ENCODE data around the gene SH2D1A. TPM values are rescaled to one million over a fixed set of nuclear protein-coding genes. Genes with fewer than 3 reads are reported as not detected.

The SH2D1A gene
- total RNA-seq, 1 donor from 2014 or later: not detected

DNA sequence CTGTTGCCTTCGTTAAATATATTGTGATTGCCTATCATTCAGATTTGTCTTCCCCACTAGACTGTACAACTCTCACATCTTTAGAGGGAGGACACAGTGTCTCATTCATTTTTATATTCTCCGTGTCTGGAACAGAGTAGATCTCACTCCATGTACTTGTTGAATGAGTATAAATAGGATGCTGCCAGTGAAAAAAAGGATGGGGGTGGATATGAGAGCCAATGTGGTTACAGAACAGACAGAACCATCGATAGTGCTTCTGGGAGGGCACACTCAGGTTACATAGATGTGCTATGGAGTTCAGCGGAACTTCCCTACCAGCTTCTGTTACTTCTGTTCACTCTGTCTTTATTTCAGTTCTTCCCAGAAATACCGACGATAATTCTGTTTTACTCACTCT lies 66.9 kb downstream of the SH2D1A start:
- Histone ChIP-seq H3K9ac (ENCODE audit: low read length) (no peak overlapping the region), H3K36me3 (ENCODE audit: insufficient read depth, low read length) (no peaks in the 10 kb centered on the region), H3K9me3 (ENCODE audit: insufficient read depth, low read depth, low read length) (no peaks in the 10 kb centered on the region), H4K20me1 (ENCODE audit: insufficient read depth, low read length) (no peaks in the 10 kb centered on the region), H3K4me2 (ENCODE audit: low read length) (no peak overlapping the region), H3K4me1 (ENCODE audit: insufficient read depth, low read length) (no peaks in the 10 kb centered on the region), H3K79me2 (ENCODE audit: insufficient read depth, low read length) (no peaks in the 10 kb centered on the region), H3K27me3 (ENCODE audit: insufficient read depth, low read length) (no peaks in the 10 kb centered on the region), H2AFZ (ENCODE audit: low read depth, low read length) (no peak overlapping the region), H3K4me3 (ENCODE audit: insufficient read depth, low read depth, low read length) (no peak overlapping the region), H3K27ac (ENCODE audit: low read depth, low read length) (no peak overlapping the region)
- TF ChIP-seq, protein P1, sequence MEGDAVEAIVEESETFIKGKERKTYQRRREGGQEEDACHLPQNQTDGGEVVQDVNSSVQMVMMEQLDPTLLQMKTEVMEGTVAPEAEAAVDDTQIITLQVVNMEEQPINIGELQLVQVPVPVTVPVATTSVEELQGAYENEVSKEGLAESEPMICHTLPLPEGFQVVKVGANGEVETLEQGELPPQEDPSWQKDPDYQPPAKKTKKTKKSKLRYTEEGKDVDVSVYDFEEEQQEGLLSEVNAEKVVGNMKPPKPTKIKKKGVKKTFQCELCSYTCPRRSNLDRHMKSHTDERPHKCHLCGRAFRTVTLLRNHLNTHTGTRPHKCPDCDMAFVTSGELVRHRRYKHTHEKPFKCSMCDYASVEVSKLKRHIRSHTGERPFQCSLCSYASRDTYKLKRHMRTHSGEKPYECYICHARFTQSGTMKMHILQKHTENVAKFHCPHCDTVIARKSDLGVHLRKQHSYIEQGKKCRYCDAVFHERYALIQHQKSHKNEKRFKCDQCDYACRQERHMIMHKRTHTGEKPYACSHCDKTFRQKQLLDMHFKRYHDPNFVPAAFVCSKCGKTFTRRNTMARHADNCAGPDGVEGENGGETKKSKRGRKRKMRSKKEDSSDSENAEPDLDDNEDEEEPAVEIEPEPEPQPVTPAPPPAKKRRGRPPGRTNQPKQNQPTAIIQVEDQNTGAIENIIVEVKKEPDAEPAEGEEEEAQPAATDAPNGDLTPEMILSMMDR (IDR thresholded peaks at IDR 0.05; ENCODE audit: insufficient read depth, low read depth, low read length): no peak
- no peak for TF ChIP-seq EZH2 (IDR thresholded peaks at IDR 0.05; ENCODE audit: insufficient read depth, low read length)
- Mint-ChIP-seq H3K9me3 (ENCODE audit: unreplicated experiment) (no peaks in the 10 kb centered on the region), H3K36me3 (ENCODE audit: low read depth, unreplicated experiment) (no peaks in the 10 kb centered on the region), H3K4me1 (ENCODE audit: low read depth, unreplicated experiment) (no peaks in the 10 kb centered on the region), H3K27ac (ENCODE audit: unreplicated experiment) (no peak overlapping the region), H3K4me3 (ENCODE audit: unreplicated experiment) (no peak overlapping the region), H3K27me3 (ENCODE audit: low read depth, unreplicated experiment) (no peaks in the 10 kb centered on the region)
- no peak for DNase-seq (ENCODE audit: low read depth)
- peak; percentile 99 for FAIRE-seq

DNA sequence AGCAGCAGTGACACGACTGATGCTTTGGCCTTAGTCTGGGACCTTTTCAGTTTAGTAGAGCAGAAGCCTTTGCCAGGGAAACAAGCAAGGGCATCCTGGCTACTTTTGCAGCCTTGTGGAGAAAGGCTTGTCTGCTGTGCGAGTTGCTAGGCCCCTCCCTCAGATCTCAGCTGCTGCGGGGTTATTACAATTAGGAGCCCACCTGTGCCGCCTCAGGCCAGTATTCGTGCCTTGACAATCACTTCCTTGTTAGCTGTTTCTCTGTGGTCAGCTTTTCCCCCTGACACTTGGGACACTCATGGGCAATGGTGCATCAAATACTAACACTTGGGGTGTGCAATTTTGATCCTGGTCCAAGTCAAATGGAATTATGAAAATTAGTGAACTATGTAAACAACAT lies 67.9 kb downstream of the SH2D1A start:
- Histone ChIP-seq H4K20me1 (ENCODE audit: insufficient read depth, low read length) (no peaks in the 10 kb centered on the region), H2AFZ (ENCODE audit: low read depth, low read length) (no peak overlapping the region), H3K4me2 (ENCODE audit: low read length) (no peak overlapping the region), H3K36me3 (ENCODE audit: insufficient read depth, low read length) (no peaks in the 10 kb centered on the region), H3K79me2 (ENCODE audit: insufficient read depth, low read length) (no peaks in the 10 kb centered on the region), H3K4me3 (ENCODE audit: insufficient read depth, low read depth, low read length) (no peak overlapping the region), H3K27ac (ENCODE audit: low read depth, low read length) (no peak overlapping the region), H3K9me3 (ENCODE audit: insufficient read depth, low read depth, low read length) (no peaks in the 10 kb centered on the region), H3K9ac (ENCODE audit: low read length) (no peak overlapping the region), H3K27me3 (ENCODE audit: insufficient read depth, low read length) (no peaks in the 10 kb centered on the region), H3K4me1 (ENCODE audit: insufficient read depth, low read length) (no peaks in the 10 kb centered on the region)
- H3K36me3 Mint-ChIP-seq (ENCODE audit: low read depth, unreplicated experiment): no peaks in the 10 kb centered on the region
- no peaks in the 10 kb centered on the region for H3K4me1 Mint-ChIP-seq (ENCODE audit: low read depth, unreplicated experiment)
- no peak overlapping the region for H3K27ac Mint-ChIP-seq (ENCODE audit: unreplicated experiment)
- H3K4me3 Mint-ChIP-seq (ENCODE audit: unreplicated experiment): no peak overlapping the region
- H3K9me3 Mint-ChIP-seq (ENCODE audit: unreplicated experiment): no peaks in the 10 kb centered on the region
- FAIRE-seq (peak; percentile 39), DNase-seq (ENCODE audit: low read depth) (no peak)
- H3K27me3 Mint-ChIP-seq (ENCODE audit: low read depth, unreplicated experiment): no peaks in the 10 kb centered on the region
- TF ChIP-seq, protein P1 (IDR thresholded peaks at IDR 0.05; ENCODE audit: insufficient read depth, low read depth, low read length): no peak
- no peak for TF ChIP-seq EZH2 (IDR thresholded peaks at IDR 0.05; ENCODE audit: insufficient read depth, low read length)

DNA sequence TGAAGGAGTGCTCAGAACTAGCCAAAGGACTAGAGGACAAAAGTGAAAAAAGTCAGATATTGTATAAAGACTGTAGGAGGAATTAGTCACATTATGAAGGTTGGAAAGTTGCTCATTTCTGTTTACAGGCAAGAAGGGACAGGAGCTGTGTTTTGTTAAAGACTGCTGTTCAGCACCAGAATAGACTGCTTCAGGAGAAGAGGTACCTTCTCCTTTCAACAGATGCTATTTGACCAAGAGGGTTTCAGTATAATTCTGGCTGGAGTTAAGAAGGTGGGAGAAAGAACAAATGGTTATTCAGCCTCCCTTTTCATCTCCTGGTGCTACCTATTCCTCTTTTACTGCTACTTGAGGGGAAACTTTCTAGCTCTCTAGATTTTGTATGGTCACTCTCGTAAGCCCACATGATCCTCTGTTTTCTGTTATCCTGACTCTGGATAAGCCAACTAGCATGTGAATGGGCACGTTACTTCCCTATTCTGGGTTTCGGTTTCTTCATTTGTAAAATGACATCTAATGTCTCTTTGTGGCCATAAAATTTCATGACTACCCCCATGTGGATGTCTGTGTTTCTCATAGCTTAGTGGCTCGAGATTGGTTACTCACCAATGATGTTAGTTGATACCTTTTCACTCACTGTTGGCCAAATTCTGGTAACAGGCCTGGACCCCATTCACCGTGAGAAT lies 68.9 kb downstream of the SH2D1A start:
- TF ChIP-seq, protein P1 (IDR thresholded peaks at IDR 0.05; ENCODE audit: insufficient read depth, low read depth, low read length): no peak
- no peak for TF ChIP-seq EZH2 (IDR thresholded peaks at IDR 0.05; ENCODE audit: insufficient read depth, low read length)
- no peak overlapping the region for H3K4me2 ChIP-seq (ENCODE audit: low read length)
- H3K27me3 Mint-ChIP-seq (ENCODE audit: low read depth, unreplicated experiment): no peaks in the 10 kb centered on the region
- H3K9me3 Mint-ChIP-seq (ENCODE audit: unreplicated experiment): no peaks in the 10 kb centered on the region
- no peaks in the 10 kb centered on the region for H3K79me2 ChIP-seq (ENCODE audit: insufficient read depth, low read length)
- no peak overlapping the region for H3K27ac ChIP-seq (ENCODE audit: low read depth, low read length)
- no peaks in the 10 kb centered on the region for H3K4me1 ChIP-seq (ENCODE audit: insufficient read depth, low read length)
- no peaks in the 10 kb centered on the region for H3K27me3 ChIP-seq (ENCODE audit: insufficient read depth, low read length)
- no peak overlapping the region for H3K27ac Mint-ChIP-seq (ENCODE audit: unreplicated experiment)
- H3K36me3 ChIP-seq (ENCODE audit: insufficient read depth, low read length): no peaks in the 10 kb centered on the region
- H3K9ac ChIP-seq (ENCODE audit: low read length): no peak overlapping the region
- no peaks in the 10 kb centered on the region for H3K4me1 Mint-ChIP-seq (ENCODE audit: low read depth, unreplicated experiment)
- H3K4me3 Mint-ChIP-seq (ENCODE audit: unreplicated experiment): no peak overlapping the region
- no peaks in the 10 kb centered on the region for H3K36me3 Mint-ChIP-seq (ENCODE audit: low read depth, unreplicated experiment)
- DNase-seq (ENCODE audit: low read depth) (no peak), FAIRE-seq (no peak)
- H4K20me1 ChIP-seq (ENCODE audit: insufficient read depth, low read length): no peaks in the 10 kb centered on the region
- no peak overlapping the region for H3K4me3 ChIP-seq (ENCODE audit: insufficient read depth, low read depth, low read length)
- H3K9me3 ChIP-seq (ENCODE audit: insufficient read depth, low read depth, low read length): no peaks in the 10 kb centered on the region
- no peak overlapping the region for H2AFZ ChIP-seq (ENCODE audit: low read depth, low read length)

All from astrocyte (in vitro differentiated cells and primary cell).